Nephron progenitor cell (in vitro differentiated cells): ENCODE data around the gene NUDT19.
A peak's percentile ranks its signal among the peaks of the same experiment; 100 is the strongest.
"Not testable (repeated sequence)": the region's sequence is repeated elsewhere in the genome, so short reads cannot be mapped to it uniquely, and the experiment has no call there.

Experiments used
- DNase-seq: peaks from one replicate; pipeline ENCODE4 v3.0.0; 2021
- H3K27ac Mint-ChIP-seq: 2 replicates; pipeline ENCODE4 v1.8.0; 2021; ENCODE audit warnings: mild to moderate bottlenecking, moderate library complexity, mixed read lengths
- H3K27me3 Mint-ChIP-seq: 2 replicates; pipeline ENCODE4 v1.8.0; 2021; ENCODE audit warnings: mild to moderate bottlenecking, low read depth, mixed read lengths; ENCODE audit not compliant: poor library complexity
- H3K36me3 Mint-ChIP-seq: 2 replicates; pipeline ENCODE4 v1.8.0; 2021; ENCODE audit warnings: low read depth, mixed read lengths
- H3K4me1 Mint-ChIP-seq: 2 replicates; pipeline ENCODE4 v1.8.0; 2021; ENCODE audit warnings: mixed read lengths
- H3K4me3 Mint-ChIP-seq: 2 replicates; pipeline ENCODE4 v1.8.0; 2021; ENCODE audit warnings: mild to moderate bottlenecking, moderate library complexity, mixed read lengths
- H3K9me3 Mint-ChIP-seq: 2 replicates; pipeline ENCODE4 v1.8.0; 2021; ENCODE audit warnings: mild to moderate bottlenecking, moderate library complexity, mixed read lengths
- TF ChIP-seq, protein P1 (sequence below): fragments of 200-600 bp; sonication (generic); IDR thresholded peaks from 2 replicates; pipeline ENCODE4 v1.5.0; 2021; ENCODE audit warnings: antibody characterized with exemption

Gene NUDT19

DNA sequence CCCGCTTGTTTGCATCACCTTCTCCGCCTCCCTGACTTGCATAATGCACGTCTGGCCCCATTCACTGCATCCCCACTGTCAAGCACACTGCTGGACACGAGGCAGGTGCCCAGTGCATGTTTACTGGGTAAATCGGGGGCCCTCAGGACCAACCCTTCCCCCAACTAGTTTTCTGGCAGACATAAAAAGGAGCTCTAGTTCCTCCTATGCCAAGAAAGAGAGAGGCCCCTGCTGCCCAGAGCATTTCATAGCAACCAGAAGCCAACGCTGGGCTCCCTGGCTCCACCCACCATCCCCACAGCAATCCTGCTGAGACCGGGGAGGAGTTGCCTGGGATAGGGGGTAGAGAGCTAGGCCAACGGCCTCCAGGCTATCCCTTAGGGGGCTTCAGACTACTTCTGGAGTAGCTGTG is 39.9 kb upstream of the NUDT19 start:
- peaks cover 17% of the 10 kb centered on the region for H3K4me1 Mint-ChIP-seq
- DNase-seq, result peak; percentile 58
- peak overlapping the region; percentile 94 for H3K27ac Mint-ChIP-seq
- H3K27me3 Mint-ChIP-seq, result peaks cover 3% of the 10 kb centered on the region
- no peak overlapping the region for H3K4me3 Mint-ChIP-seq
- H3K9me3 Mint-ChIP-seq, result no peaks in the 10 kb centered on the region
- H3K36me3 Mint-ChIP-seq, result peaks cover 31% of the 10 kb centered on the region
- TF ChIP-seq, protein P1, sequence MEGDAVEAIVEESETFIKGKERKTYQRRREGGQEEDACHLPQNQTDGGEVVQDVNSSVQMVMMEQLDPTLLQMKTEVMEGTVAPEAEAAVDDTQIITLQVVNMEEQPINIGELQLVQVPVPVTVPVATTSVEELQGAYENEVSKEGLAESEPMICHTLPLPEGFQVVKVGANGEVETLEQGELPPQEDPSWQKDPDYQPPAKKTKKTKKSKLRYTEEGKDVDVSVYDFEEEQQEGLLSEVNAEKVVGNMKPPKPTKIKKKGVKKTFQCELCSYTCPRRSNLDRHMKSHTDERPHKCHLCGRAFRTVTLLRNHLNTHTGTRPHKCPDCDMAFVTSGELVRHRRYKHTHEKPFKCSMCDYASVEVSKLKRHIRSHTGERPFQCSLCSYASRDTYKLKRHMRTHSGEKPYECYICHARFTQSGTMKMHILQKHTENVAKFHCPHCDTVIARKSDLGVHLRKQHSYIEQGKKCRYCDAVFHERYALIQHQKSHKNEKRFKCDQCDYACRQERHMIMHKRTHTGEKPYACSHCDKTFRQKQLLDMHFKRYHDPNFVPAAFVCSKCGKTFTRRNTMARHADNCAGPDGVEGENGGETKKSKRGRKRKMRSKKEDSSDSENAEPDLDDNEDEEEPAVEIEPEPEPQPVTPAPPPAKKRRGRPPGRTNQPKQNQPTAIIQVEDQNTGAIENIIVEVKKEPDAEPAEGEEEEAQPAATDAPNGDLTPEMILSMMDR, result no peak

DNA sequence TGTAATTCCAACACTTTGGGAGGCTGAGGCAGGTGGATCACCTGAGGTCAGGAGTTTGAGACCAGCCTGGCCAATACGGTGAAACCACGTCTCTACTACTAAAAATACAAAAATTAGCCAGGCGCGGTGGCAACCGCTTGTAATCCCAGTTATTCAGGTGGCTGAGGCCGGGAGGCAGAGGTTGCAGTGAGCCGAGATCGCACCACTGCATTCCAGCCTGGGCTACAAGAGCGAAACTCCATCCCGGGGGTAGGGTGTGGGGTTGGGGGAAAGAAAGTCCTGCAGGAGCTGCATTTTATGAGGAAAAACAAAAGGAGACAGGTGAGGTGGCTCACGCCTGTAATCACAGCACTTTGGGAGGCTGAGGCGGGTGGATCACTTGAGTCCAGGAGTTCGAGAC is 39.3 kb upstream of the NUDT19 start:
- not testable (repeated sequence) for H3K9me3 Mint-ChIP-seq, H3K4me3 Mint-ChIP-seq, DNase-seq, H3K27me3 Mint-ChIP-seq
- peaks cover 12% of the 10 kb centered on the region for H3K4me1 Mint-ChIP-seq
- peaks cover 25% of the 10 kb centered on the region for H3K36me3 Mint-ChIP-seq
- H3K27ac Mint-ChIP-seq, result peak overlapping the region; percentile 67

DNA sequence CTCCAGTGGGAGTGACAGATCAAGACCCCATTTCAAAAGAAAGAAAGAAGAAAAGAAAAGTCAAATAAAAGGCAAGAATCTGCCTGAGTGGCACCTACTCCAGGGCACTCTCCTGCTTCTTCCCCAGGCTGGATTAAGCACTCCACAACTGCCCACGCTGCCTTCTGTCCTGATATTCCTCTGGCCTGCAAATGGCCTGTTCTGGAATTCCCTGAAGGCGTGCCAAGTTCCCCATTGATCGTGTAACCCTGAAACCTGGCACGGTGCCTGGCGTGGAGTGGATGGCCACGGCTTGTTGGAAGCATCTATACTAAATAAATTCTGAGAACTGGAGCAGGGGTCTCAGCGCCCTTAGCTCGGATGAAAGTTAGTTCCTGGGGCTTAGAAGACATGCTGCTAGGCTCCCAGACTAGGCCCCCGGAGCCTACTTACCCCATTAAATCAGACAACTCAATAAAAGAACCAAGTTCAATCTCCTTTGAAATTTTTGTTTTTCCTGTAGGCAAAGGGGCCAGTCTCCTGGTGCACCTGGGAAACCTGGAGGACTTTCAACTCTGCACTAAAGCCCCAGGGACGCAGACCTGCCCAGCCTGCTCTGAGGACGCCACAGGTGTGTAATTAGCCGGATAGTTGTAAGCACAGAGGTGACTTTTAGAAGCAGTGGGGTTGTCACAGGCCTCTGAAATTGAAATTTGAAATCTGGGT is 38.6 kb upstream of the NUDT19 start:
- DNase-seq, result no peak
- Mint-ChIP-seq H3K36me3 (peaks cover 25% of the 10 kb centered on the region), H3K27me3 (peaks cover 3% of the 10 kb centered on the region), H3K27ac (peak overlapping the region; percentile 67), H3K4me3 (no peak overlapping the region), H3K4me1 (peaks cover 6% of the 10 kb centered on the region), H3K9me3 (no peaks in the 10 kb centered on the region)
- TF ChIP-seq, protein P1, result no peak

DNA sequence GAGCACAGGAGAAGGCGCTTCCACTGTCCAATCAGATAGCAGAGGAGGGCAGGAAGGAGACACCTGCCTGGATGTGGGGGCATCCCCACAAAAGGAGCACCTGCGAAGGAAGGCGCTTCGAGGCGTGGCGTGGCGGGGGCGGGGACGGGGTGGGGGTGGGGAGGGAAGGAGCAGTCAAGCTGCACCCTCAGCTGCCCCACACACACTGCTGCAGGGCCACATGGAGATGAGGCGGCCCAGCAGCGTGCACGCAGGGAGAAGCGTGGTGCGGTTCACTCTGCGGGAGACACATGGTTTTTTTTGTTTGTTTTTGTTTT is 38.1 kb upstream of the NUDT19 start:
- H3K9me3 Mint-ChIP-seq, result no peaks in the 10 kb centered on the region
- DNase-seq, result no peak
- H3K36me3 Mint-ChIP-seq, result peaks cover 20% of the 10 kb centered on the region
- peaks cover 6% of the 10 kb centered on the region for H3K4me1 Mint-ChIP-seq
- TF ChIP-seq, protein P1, result no peak
- no peak overlapping the region for H3K27ac Mint-ChIP-seq
- peaks cover 3% of the 10 kb centered on the region for H3K27me3 Mint-ChIP-seq
- H3K4me3 Mint-ChIP-seq, result no peak overlapping the region

DNA sequence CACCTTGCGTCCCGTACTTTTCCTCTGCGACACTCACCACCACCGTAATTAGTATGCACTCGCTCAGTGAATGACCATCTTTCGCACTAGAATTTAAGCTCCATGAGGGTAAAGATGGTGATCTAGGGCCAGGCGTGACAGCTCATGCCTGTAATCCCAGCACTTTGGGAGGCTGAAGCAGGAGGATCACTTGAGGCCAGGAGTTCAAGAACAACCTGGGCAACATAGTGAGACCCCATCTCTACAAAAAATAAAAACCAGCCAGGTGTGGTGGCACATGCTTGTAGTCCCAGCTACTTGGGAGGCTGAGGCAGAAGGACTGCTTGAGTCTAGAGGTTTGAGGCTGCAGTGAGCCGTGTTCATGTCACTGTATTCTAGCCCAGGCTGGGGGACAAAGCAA is 35.2 kb upstream of the NUDT19 start:
- not testable (repeated sequence) for DNase-seq, H3K27me3 Mint-ChIP-seq, H3K27ac Mint-ChIP-seq, H3K9me3 Mint-ChIP-seq, H3K4me3 Mint-ChIP-seq
- peaks cover 17% of the 10 kb centered on the region for H3K4me1 Mint-ChIP-seq
- peaks cover 14% of the 10 kb centered on the region for H3K36me3 Mint-ChIP-seq

DNA sequence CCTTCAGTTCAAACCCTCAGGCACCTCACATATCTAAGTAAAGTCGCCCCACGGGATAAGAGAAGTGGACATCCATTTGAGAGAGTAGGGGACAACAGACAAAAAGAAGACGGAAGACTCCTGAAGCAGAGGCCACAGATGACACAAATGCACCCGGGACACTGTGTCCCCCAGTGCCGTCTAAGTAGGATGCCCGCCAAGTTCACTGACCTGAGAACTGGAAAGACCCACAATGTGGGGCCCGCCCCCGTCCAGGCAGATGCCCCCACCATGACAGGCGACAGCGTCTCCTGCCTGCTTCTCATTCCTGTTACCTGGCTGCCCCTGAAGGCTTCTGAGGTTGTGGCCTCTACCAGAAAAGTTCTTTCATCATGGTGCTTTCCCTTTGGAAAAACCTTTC is 33.5 kb upstream of the NUDT19 start:
- Mint-ChIP-seq H3K4me3 (no peak overlapping the region), H3K4me1 (peaks cover 11% of the 10 kb centered on the region), H3K27me3 (no peaks in the 10 kb centered on the region)

DNA sequence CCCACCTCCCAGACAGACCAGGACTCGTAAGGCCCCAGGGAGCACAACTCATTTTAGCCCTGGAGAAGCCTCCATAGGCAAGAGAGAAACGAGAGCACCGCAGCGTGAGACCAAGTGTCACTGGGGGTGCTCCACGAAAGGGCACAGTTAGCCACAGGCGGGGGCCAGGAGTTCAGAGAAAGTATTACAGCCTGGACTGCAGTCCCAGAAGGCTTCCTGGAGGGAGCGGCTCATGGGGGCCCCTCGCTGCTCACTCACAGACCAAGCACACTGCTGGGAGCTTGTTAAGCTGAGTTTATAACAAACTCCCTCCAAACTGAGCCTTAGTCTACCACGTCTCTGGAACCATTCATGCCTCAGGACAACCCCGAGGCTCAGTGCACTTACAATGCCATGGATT is 33.1 kb upstream of the NUDT19 start:
- Mint-ChIP-seq H3K9me3 (no peaks in the 10 kb centered on the region), H3K4me3 (no peak overlapping the region), H3K36me3 (peaks cover 16% of the 10 kb centered on the region), H3K27ac (no peak overlapping the region), H3K4me1 (peaks cover 11% of the 10 kb centered on the region), H3K27me3 (no peaks in the 10 kb centered on the region)
- TF ChIP-seq, protein P1, result no peak
- no peak for DNase-seq

More for the DNA sequence above, 33.5 kb upstream of the NUDT19 start:
- no peak overlapping the region for H3K27ac Mint-ChIP-seq
- H3K9me3 Mint-ChIP-seq, result no peaks in the 10 kb centered on the region
- peaks cover 12% of the 10 kb centered on the region for H3K36me3 Mint-ChIP-seq
- no peak for DNase-seq
- TF ChIP-seq, protein P1, result no peak
